Keratinocyte (primary cell): ENCODE results near the gene SUGCT.

ENCODE experiments used
- CTCF ChIP-seq, 3 experiments: IDR thresholded peaks in 1 of 3; conservative IDR thresholded peaks in 1 of 3; optimal IDR thresholded peaks in 1 of 3; 2 replicates in 2 of 3; 3 replicates in 1 of 3; pipeline versions ENCODE3 to v1.5.1; 2011; ENCODE audit warnings: low read length in 3 of 3, mild to moderate bottlenecking in 3 of 3, moderate library complexity in 2 of 3, control low read depth in 1 of 3, inconsistent platforms in 1 of 3; ENCODE audit not compliant: insufficient read depth in 2 of 3; ENCODE audit errors: extremely low read depth in 1 of 3
- EZH2 ChIP-seq: IDR thresholded peaks from one replicate; pipeline ENCODE4 v1.6.1; 2012; ENCODE audit warnings: inconsistent platforms, mild to moderate bottlenecking, low read length, moderate library complexity

GRCh38 chr7:40199076-40199802 is 64.4 kb downstream of the SUGCT start:
- TF ChIP-seq CTCF (optimal IDR thresholded peaks at IDR 0.05 in 1 of 3, IDR thresholded peaks at IDR 0.05 in 1 of 3, conservative IDR thresholded peaks at IDR 0.05 in 1 of 3; ENCODE audit: extremely low read depth in 1 of 3, insufficient read depth in 2 of 3, low read length in 3 of 3) (peak in 2 of 3 experiments; percentile 24 to 46), EZH2 (no peak)
